ENCODE data around the gene XYLT1.

XYLT1 gene

DNA sequence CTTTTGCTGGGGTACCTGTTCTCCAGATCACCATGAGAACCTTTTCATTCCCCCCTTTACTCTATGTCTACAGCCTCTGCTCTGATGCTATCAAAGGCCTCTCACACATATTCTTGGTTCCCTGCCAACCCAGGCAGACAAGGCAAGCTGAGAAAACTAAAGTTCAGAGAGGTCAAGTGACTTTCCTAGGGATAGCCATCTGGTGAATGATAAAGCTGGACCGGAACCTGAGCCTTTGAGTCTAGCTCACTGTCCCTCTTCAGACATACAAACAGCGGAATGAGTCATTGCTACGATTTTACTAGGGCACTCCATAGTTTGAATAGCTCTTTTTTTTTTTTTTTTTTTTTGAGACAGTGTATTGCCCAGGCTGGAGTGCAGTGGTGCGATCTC, 73.3 kb downstream of the XYLT1 start:
- TF ChIP-seq, protein P1, sequence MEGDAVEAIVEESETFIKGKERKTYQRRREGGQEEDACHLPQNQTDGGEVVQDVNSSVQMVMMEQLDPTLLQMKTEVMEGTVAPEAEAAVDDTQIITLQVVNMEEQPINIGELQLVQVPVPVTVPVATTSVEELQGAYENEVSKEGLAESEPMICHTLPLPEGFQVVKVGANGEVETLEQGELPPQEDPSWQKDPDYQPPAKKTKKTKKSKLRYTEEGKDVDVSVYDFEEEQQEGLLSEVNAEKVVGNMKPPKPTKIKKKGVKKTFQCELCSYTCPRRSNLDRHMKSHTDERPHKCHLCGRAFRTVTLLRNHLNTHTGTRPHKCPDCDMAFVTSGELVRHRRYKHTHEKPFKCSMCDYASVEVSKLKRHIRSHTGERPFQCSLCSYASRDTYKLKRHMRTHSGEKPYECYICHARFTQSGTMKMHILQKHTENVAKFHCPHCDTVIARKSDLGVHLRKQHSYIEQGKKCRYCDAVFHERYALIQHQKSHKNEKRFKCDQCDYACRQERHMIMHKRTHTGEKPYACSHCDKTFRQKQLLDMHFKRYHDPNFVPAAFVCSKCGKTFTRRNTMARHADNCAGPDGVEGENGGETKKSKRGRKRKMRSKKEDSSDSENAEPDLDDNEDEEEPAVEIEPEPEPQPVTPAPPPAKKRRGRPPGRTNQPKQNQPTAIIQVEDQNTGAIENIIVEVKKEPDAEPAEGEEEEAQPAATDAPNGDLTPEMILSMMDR (IDR thresholded peaks at IDR 0.05; ENCODE audit: low read depth, low read length, missing control alignments): no peak
- DNase-seq (ENCODE audit: extremely low read depth, low read depth): peak; percentile 81
- no peak overlapping the region for H3K4me3 ChIP-seq (replicated peaks; ENCODE audit: low read depth, low read length)

GRCh38 chr16:17396762-17397498, 73.8 kb downstream of the XYLT1 start:
- no peak overlapping the region for H3K4me3 ChIP-seq (replicated peaks; ENCODE audit: low read depth, low read length)
- TF ChIP-seq, protein P1 (IDR thresholded peaks at IDR 0.05; ENCODE audit: low read depth, low read length, missing control alignments): no peak
- DNase-seq (ENCODE audit: extremely low read depth, low read depth): peak; percentile 70

DNA sequence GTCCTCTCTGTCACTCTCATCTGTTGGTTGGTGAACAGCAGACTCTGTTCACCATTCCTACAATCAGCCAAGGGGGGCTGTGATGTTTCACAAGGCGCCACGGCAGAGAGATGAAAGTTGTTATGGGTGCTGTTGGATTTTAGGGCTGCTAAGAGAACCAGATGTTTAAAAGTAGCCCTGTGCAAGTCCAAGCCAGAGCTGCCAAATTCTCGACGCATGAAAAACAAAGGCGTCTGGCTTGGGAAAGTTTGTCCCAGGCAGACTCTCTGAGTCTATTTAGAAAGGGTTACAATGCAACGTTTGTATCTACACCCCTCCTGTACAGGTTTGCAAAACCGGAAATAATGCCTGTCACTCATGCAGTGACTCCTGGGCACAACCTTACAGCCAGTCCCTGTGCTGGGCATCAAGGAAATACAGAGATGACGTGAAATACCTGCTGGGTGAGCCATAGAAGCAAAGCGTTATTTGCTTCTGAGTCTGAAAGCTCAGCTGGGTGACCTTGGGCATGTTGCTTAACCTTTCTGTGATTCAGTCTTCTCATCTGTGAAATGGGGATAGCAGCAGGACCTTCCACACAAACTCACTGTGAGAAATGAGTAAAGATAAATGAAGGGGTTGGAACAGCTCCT, 74.8 kb downstream of the XYLT1 start:
- no peak for DNase-seq (ENCODE audit: extremely low read depth, low read depth)
- TF ChIP-seq, protein P1 (IDR thresholded peaks at IDR 0.05; ENCODE audit: low read depth, low read length, missing control alignments): no peak
- no peak overlapping the region for H3K4me3 ChIP-seq (replicated peaks; ENCODE audit: low read depth, low read length)

DNA sequence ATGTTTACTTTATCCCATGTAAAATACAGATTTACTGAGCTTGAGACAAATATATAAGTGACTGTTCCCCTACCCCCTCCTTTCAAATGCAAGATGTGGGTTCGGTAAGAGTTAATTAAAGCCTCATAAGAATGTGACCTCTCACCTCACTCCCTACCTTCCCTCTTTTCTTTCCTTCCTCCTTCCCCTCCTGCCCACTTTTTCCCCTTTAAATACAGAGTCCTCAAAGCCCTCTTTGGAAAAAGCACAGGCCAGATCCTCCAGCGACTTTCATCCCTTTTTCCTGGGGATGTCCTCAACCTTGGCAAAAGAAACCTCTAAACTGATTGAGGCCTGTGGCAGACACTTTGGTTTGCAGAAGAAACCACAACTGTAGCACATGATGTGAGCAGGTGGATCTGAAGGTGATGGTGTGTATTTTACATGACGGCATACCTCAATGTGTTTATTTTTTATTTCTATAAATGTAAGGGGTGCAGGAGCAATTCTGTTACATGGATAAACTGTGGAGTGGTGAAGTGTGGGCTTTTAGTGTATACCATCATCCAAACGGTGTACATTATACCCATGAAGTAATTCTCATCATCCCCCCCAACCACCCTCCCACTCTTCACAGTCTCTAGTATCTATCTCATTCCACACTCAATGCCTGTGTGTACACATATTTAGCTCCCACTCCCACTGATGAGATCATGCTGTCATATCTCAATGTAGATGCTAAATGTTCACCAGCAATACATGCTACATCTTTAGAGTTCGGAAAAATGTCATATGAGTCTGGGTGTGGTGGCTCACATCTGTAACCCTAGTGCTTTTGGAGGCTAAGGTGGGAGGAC, 77.7 kb downstream of the XYLT1 start:
- no peak for DNase-seq (ENCODE audit: extremely low read depth, low read depth)
- TF ChIP-seq, protein P1 (IDR thresholded peaks at IDR 0.05; ENCODE audit: low read depth, low read length, missing control alignments): no peak
- no peak overlapping the region for H3K4me3 ChIP-seq (replicated peaks; ENCODE audit: low read depth, low read length)

GRCh38 chr16:17392127-17392856, 78.5 kb downstream of the XYLT1 start:
- H3K4me3 ChIP-seq (replicated peaks; ENCODE audit: low read depth, low read length): no peak overlapping the region
- TF ChIP-seq, protein P1 (IDR thresholded peaks at IDR 0.05; ENCODE audit: low read depth, low read length, missing control alignments): no peak
- DNase-seq (ENCODE audit: extremely low read depth, low read depth): no peak

- no peak overlapping the region for H3K4me3 ChIP-seq (replicated peaks; ENCODE audit: low read depth, low read length)
- no peak for DNase-seq (ENCODE audit: extremely low read depth, low read depth)
- TF ChIP-seq, protein P1 (IDR thresholded peaks at IDR 0.05; ENCODE audit: low read depth, low read length, missing control alignments): no peak
Observed at GRCh38 chr16:17391715-17392114, 79.0 kb downstream of the XYLT1 start.
